ENCODE results near the gene STT3A. TPM values are rescaled to one million over a fixed set of nuclear protein-coding genes. Genes with fewer than 3 reads are reported as not detected.

The STT3A gene
- total RNA-seq, 2 experiments from 2014 or later: 35.1 to 38.6 TPM

DNA sequence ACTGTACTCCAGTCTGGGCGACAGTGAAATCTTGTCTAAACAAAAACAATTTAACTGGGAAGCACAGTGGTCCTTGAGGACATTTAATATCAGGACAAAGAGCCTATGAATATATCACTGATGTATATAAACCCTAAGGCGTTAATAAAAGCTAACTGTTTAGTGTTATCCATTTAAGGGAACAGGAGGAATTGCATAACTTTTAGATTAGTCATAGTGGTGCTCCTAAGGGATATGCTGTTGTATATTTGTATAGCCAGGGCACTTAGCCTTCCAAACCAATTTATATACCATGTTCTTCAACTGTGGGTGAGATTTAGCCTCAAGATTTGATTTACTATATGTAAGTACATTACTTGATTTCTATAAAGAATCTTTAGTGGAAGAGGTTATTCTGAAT, 29.3 kb downstream of the STT3A start:
- Histone ChIP-seq H3K9me3 (ENCODE audit: control insufficient read depth in 1 of 2, insufficient read depth in 1 of 2, low read length in 2 of 2) (no peaks in the 10 kb centered on the region), H3K4me1 (ENCODE audit: insufficient read depth, low read length) (peaks cover 19% of the 10 kb centered on the region), H3K4me3 (ENCODE audit: low read length) (no peak overlapping the region), H3K27me3 (ENCODE audit: control insufficient read depth in 1 of 2, insufficient read depth in 2 of 2, low read length in 2 of 2) (no peaks in the 10 kb centered on the region), H3K36me3 (ENCODE audit: insufficient read depth, low read length) (peaks cover 51% of the 10 kb centered on the region), H3K27ac (ENCODE audit: low read depth in 1 of 2, low read length in 2 of 2) (no peak overlapping the region)
- ATAC-seq (ENCODE audit: poor library complexity) (no peak), DNase-seq (no peak)
- TF ChIP-seq, protein P1, sequence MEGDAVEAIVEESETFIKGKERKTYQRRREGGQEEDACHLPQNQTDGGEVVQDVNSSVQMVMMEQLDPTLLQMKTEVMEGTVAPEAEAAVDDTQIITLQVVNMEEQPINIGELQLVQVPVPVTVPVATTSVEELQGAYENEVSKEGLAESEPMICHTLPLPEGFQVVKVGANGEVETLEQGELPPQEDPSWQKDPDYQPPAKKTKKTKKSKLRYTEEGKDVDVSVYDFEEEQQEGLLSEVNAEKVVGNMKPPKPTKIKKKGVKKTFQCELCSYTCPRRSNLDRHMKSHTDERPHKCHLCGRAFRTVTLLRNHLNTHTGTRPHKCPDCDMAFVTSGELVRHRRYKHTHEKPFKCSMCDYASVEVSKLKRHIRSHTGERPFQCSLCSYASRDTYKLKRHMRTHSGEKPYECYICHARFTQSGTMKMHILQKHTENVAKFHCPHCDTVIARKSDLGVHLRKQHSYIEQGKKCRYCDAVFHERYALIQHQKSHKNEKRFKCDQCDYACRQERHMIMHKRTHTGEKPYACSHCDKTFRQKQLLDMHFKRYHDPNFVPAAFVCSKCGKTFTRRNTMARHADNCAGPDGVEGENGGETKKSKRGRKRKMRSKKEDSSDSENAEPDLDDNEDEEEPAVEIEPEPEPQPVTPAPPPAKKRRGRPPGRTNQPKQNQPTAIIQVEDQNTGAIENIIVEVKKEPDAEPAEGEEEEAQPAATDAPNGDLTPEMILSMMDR (IDR thresholded peaks at IDR 0.05): no peak
- H3K4me1 Mint-ChIP-seq (ENCODE audit: low read depth): peaks cover 18% of the 10 kb centered on the region
- ChIA-PET CTCF (interaction anchor here (1.3 kb wide), 1 partner anchor 53 kb away, joined by 3 read pairs; no protein-coding TSS in a partner anchor), POLR2A (interaction anchor here (2.8 kb wide), 1 partner anchor 29 kb away, joined by 15 read pairs; the partner anchor contains the start of gene STT3A)
- no peaks in the 10 kb centered on the region for H3K9me3 Mint-ChIP-seq
- H3K27me3 Mint-ChIP-seq: no peaks in the 10 kb centered on the region
- H3K27ac Mint-ChIP-seq: peak overlapping the region; percentile 54
- H3K36me3 Mint-ChIP-seq (ENCODE audit: low read depth): peaks cover 64% of the 10 kb centered on the region
- H3K4me3 Mint-ChIP-seq: no peak overlapping the region
- intact Hi-C loops (cut with DNase I, micrococcal nuclease): loop anchor here (10.0 kb wide), 3 partner anchors 507 to 663 kb away; partner anchors contain the start of genes TIRAP (in 1 of the 2) and TMEM218 (in 1 of the 2)

DNA sequence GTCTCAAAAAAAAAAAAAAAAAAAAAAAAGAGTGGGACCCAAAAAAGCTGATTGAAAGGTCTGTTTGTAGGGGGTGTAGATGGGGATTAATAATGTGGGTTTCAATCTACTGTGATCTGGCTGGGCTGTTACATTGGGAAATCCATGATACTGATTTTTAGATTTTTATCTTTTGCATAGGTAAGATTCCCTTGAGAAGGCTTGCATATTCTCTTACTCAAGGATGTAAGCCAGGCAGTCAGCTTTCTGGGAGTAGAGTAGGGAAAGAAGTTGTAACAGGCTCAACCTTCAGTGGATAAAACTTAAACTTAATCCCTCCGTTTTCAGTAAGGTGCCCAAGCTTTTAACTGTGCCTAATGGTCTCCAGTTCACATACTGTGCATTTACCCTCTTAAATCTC, 30.4 kb downstream of the STT3A start:
- ChIA-PET POLR2A (interaction anchor here (2.8 kb wide), 1 partner anchor 30 kb away, joined by 15 read pairs; the partner anchor contains the start of gene STT3A), CTCF (no interaction called here)
- DNase-seq: no peak
- H3K36me3 Mint-ChIP-seq (ENCODE audit: low read depth): peaks cover 54% of the 10 kb centered on the region
- no peaks in the 10 kb centered on the region for H3K27me3 ChIP-seq (ENCODE audit: control insufficient read depth in 1 of 2, insufficient read depth in 2 of 2, low read length in 2 of 2)
- intact Hi-C loops (cut with DNase I, micrococcal nuclease): loop anchor here (10.0 kb wide), 3 partner anchors 508 to 662 kb away; partner anchors contain the start of genes TIRAP (in 1 of the 2) and TMEM218 (in 1 of the 2)
- no peaks in the 10 kb centered on the region for H3K9me3 ChIP-seq (ENCODE audit: control insufficient read depth in 1 of 2, insufficient read depth in 1 of 2, low read length in 2 of 2)
- H3K27me3 Mint-ChIP-seq: no peaks in the 10 kb centered on the region
- H3K36me3 ChIP-seq (ENCODE audit: insufficient read depth, low read length): peaks cover 40% of the 10 kb centered on the region
- ATAC-seq (ENCODE audit: poor library complexity): no peak
- no peak overlapping the region for H3K27ac ChIP-seq (ENCODE audit: low read depth in 1 of 2, low read length in 2 of 2)
- H3K4me1 ChIP-seq (ENCODE audit: insufficient read depth, low read length): peaks cover 19% of the 10 kb centered on the region
- TF ChIP-seq, protein P1 (IDR thresholded peaks at IDR 0.05): no peak
- no peak overlapping the region for H3K4me3 Mint-ChIP-seq
- H3K27ac Mint-ChIP-seq: peak overlapping the region; percentile 24
- H3K4me1 Mint-ChIP-seq (ENCODE audit: low read depth): peaks cover 22% of the 10 kb centered on the region
- no peaks in the 10 kb centered on the region for H3K9me3 Mint-ChIP-seq
- H3K4me3 ChIP-seq (ENCODE audit: low read length): no peak overlapping the region

GRCh38 chr11:125624756-125625213, 32.1 kb downstream of the STT3A start, which contains the start of gene CHEK1:
Gene CHEK1, plus strand, starts transcription at chr11:125625163. Its CDS starts 1,606 bp downstream, at chr11:125626769.
- H3K4me1 ChIP-seq (ENCODE audit: insufficient read depth, low read length): peaks cover 19% of the 10 kb centered on the region
- DNase-seq (no peak), ATAC-seq (ENCODE audit: poor library complexity) (no peak)
- intact Hi-C loops (cut with DNase I, micrococcal nuclease): loop anchor here (2.0 to 10.0 kb wide), 10 partner anchors 28 to 660 kb away; partner anchors contain the start of genes CDON (in 1 of the 2), DDX25 (in 1 of the 2), FAM118B (in 1 of the 2) and HYLS1 (in 1 of the 2)
- peak within 1 kb of the TSS; percentile 94 to 98 for H3K27ac ChIP-seq (ENCODE audit: low read depth in 1 of 2, low read length in 2 of 2)
- H3K4me3 Mint-ChIP-seq: peak within 1 kb of the TSS; percentile 100
- peaks cover 22% of the 10 kb centered on the region for H3K4me1 Mint-ChIP-seq (ENCODE audit: low read depth)
- H3K9me3 Mint-ChIP-seq: no peaks in the 10 kb centered on the region
- peak within 1 kb of the TSS; percentile 66 for H3K27ac Mint-ChIP-seq
- CTCF ChIA-PET: interaction anchor here (1.3 to 1.8 kb wide), 2 partner anchors 33 to 56 kb away, joined by 4 to 5 read pairs; partner anchors contain the start of gene EI24
- H3K9me3 ChIP-seq (ENCODE audit: control insufficient read depth in 1 of 2, insufficient read depth in 1 of 2, low read length in 2 of 2): no peaks in the 10 kb centered on the region
- H3K36me3 ChIP-seq (ENCODE audit: insufficient read depth, low read length): peaks cover 24% of the 10 kb centered on the region
- H3K27me3 Mint-ChIP-seq: no peaks in the 10 kb centered on the region
- TF ChIP-seq, protein P1 (IDR thresholded peaks at IDR 0.05): no peak
- POLR2A ChIA-PET: interaction anchor here (0.8 to 5.3 kb wide), 7 partner anchors 13 to 638 kb away, joined by 3 to 61 read pairs (median 7); partner anchors contain the start of genes EI24, HYLS1, PUS3 and STT3A
- no peaks in the 10 kb centered on the region for H3K27me3 ChIP-seq (ENCODE audit: control insufficient read depth in 1 of 2, insufficient read depth in 2 of 2, low read length in 2 of 2)
- peak within 1 kb of the TSS; percentile 87 for H3K4me3 ChIP-seq (ENCODE audit: low read length)
- H3K36me3 Mint-ChIP-seq (ENCODE audit: low read depth): peaks cover 36% of the 10 kb centered on the region
